ENCODE data around the gene PGBD5. TPM values are rescaled to one million over a fixed set of nuclear protein-coding genes. Genes with fewer than 3 reads are reported as not detected.

Gene PGBD5
- total RNA-seq, 3 donors from 2014 or later (not counting 1 experiment from before 2014, with no cell fraction given) = 0.02 to 0.90 TPM; not detected in 1

GRCh38 chr1:230323686-230324085 is 102.4 kb downstream of the PGBD5 start:
- Histone ChIP-seq H3K4me3 (ENCODE audit: low read length) (no peak overlapping the region), H3K27me3 (ENCODE audit: control insufficient read depth, insufficient read depth, low read length) (no peaks in the 10 kb centered on the region)
- H3K4me1 Mint-ChIP-seq = no peaks in the 10 kb centered on the region

GRCh38 chr1:230322967-230323547 is 103.1 kb downstream of the PGBD5 start:
- Mint-ChIP-seq H3K27me3 (ENCODE audit: low read depth in 2 of 2) (peaks cover 2 to 7% of the 10 kb centered on the region in 2 donors), H3K36me3 (no peaks in the 10 kb centered on the region), H3K4me3 (no peak overlapping the region), H3K9me3 (no peaks in the 10 kb centered on the region), H3K4me1 (no peaks in the 10 kb centered on the region), H3K27ac (no peak overlapping the region)
- TF ChIP-seq, protein P1, sequence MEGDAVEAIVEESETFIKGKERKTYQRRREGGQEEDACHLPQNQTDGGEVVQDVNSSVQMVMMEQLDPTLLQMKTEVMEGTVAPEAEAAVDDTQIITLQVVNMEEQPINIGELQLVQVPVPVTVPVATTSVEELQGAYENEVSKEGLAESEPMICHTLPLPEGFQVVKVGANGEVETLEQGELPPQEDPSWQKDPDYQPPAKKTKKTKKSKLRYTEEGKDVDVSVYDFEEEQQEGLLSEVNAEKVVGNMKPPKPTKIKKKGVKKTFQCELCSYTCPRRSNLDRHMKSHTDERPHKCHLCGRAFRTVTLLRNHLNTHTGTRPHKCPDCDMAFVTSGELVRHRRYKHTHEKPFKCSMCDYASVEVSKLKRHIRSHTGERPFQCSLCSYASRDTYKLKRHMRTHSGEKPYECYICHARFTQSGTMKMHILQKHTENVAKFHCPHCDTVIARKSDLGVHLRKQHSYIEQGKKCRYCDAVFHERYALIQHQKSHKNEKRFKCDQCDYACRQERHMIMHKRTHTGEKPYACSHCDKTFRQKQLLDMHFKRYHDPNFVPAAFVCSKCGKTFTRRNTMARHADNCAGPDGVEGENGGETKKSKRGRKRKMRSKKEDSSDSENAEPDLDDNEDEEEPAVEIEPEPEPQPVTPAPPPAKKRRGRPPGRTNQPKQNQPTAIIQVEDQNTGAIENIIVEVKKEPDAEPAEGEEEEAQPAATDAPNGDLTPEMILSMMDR (IDR thresholded peaks at IDR 0.05) = no peak
- no peak for ATAC-seq
- H3K27ac ChIP-seq (ENCODE audit: low read length) = no peak overlapping the region
- H3K9me3 ChIP-seq (ENCODE audit: control insufficient read depth, insufficient read depth, low read length) = no peaks in the 10 kb centered on the region
- WGBS (ENCODE audit: insufficient coverage) = 89% methylated on average over 23 of the region's 23 CpGs
- H3K4me3 ChIP-seq (ENCODE audit: low read length) = no peak overlapping the region
- no peaks in the 10 kb centered on the region for H3K36me3 ChIP-seq (ENCODE audit: control insufficient read depth, insufficient read depth, low read length)
- no peak for DNase-seq
- no peaks in the 10 kb centered on the region for H3K27me3 ChIP-seq (ENCODE audit: control insufficient read depth, insufficient read depth, low read length)
- H3K4me1 ChIP-seq (ENCODE audit: control insufficient read depth, insufficient read depth, low read length) = no peaks in the 10 kb centered on the region
- intact Hi-C loops (cut with micrococcal nuclease) = no loop called here

More at GRCh38 chr1:230323686-230324085, 102.4 kb downstream of the PGBD5 start:
- DNase-seq (no peak), ATAC-seq (no peak)
- Mint-ChIP-seq H3K27ac (no peak overlapping the region), H3K36me3 (no peaks in the 10 kb centered on the region), H3K27me3 (ENCODE audit: low read depth in 2 of 2) (peaks cover 7 to 10% of the 10 kb centered on the region in 2 donors), H3K9me3 (no peaks in the 10 kb centered on the region), H3K4me3 (no peak overlapping the region)
- Histone ChIP-seq H3K4me1 (ENCODE audit: control insufficient read depth, insufficient read depth, low read length) (no peaks in the 10 kb centered on the region), H3K9me3 (ENCODE audit: control insufficient read depth, insufficient read depth, low read length) (no peaks in the 10 kb centered on the region), H3K36me3 (ENCODE audit: control insufficient read depth, insufficient read depth, low read length) (no peaks in the 10 kb centered on the region), H3K27ac (ENCODE audit: low read length) (no peak overlapping the region)
- intact Hi-C loops (cut with micrococcal nuclease) = no loop called here
- TF ChIP-seq, protein P1 (IDR thresholded peaks at IDR 0.05) = no peak
- WGBS (ENCODE audit: insufficient coverage) = 87% methylated on average over 9 of the region's 9 CpGs

DNA sequence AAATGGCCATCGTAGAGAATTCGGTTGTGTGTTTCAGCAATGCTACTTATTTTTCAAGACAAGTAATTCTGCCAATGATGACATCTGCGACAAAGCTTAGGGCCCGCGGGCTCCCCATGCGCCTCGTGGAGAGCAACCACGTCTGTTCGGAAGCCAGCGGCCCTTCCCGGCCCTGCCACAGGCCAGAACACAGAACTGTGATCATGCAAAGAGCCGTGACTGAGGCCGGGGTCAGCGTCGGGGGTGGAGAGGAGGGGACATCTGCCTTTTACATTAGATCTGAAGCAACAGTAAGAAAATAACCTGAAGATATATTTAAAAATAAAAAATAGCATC is 103.7 kb downstream of the PGBD5 start:
- no peak overlapping the region for H3K4me3 ChIP-seq (ENCODE audit: low read length)
- WGBS (ENCODE audit: insufficient coverage) = 89% methylated on average over 13 of the region's 15 CpGs
- ATAC-seq = no peak

More for the DNA sequence above, 103.7 kb downstream of the PGBD5 start:
- intact Hi-C loops (cut with micrococcal nuclease) = no loop called here
- DNase-seq = no peak
- Mint-ChIP-seq H3K4me1 (no peaks in the 10 kb centered on the region), H3K27me3 (ENCODE audit: low read depth in 2 of 2) (peaks cover 0 to 3% of the 10 kb centered on the region in 2 donors), H3K36me3 (no peaks in the 10 kb centered on the region), H3K4me3 (no peak overlapping the region), H3K9me3 (no peaks in the 10 kb centered on the region), H3K27ac (no peak overlapping the region)
- Histone ChIP-seq H3K4me1 (ENCODE audit: control insufficient read depth, insufficient read depth, low read length) (no peaks in the 10 kb centered on the region), H3K27me3 (ENCODE audit: control insufficient read depth, insufficient read depth, low read length) (no peaks in the 10 kb centered on the region), H3K36me3 (ENCODE audit: control insufficient read depth, insufficient read depth, low read length) (no peaks in the 10 kb centered on the region), H3K27ac (ENCODE audit: low read length) (no peak overlapping the region), H3K9me3 (ENCODE audit: control insufficient read depth, insufficient read depth, low read length) (no peaks in the 10 kb centered on the region)
- TF ChIP-seq, protein P1 (IDR thresholded peaks at IDR 0.05) = no peak
